Calu3 (cell line): ENCODE data around the gene EMSY. TPM values are rescaled to one million over a fixed set of nuclear protein-coding genes. Genes with fewer than 3 reads are reported as not detected.
A peak's percentile ranks its signal among the peaks of the same experiment; 100 is the strongest.

Source experiments
- BruUV-seq: library from RNA; stranded (reverse); fragments of 400-500 nt; replicated peaks from 2 replicates; lab custom pipeline; 2021; lab: Mats Ljungman, UMichigan
- CTCF ChIA-PET: fragments of 300-600 bp; sonication (Branson Sonifier 250); formaldehyde crosslinking; loops from one replicate; lab custom pipeline; 2022; ENCODE audit warnings: antibody characterized with exemption; lab: Charles Lee
- DNase-seq: peaks from one replicate; pipeline ENCODE4 v3.0.0; 2022
- H3K27ac Mint-ChIP-seq: one replicate; pipeline ENCODE4 v1.8.0; 2022; ENCODE audit warnings: mixed read lengths; ENCODE audit not compliant: unreplicated experiment
- H3K27me3 Mint-ChIP-seq: one replicate; pipeline ENCODE4 v1.8.0; 2022; ENCODE audit warnings: mixed read lengths; ENCODE audit not compliant: unreplicated experiment
- H3K36me3 Mint-ChIP-seq: one replicate; pipeline ENCODE4 v1.8.0; 2022; ENCODE audit warnings: mild to moderate bottlenecking, moderate library complexity, mixed read lengths; ENCODE audit not compliant: insufficient read depth, unreplicated experiment
- H3K4me1 Mint-ChIP-seq: one replicate; pipeline ENCODE4 v1.8.0; 2022; ENCODE audit warnings: mild to moderate bottlenecking, low read depth, mixed read lengths; ENCODE audit not compliant: unreplicated experiment
- H3K4me3 Mint-ChIP-seq: one replicate; pipeline ENCODE4 v1.8.0; 2022; ENCODE audit warnings: mild to moderate bottlenecking, low read depth, moderate library complexity, mixed read lengths; ENCODE audit not compliant: unreplicated experiment
- H3K9me3 Mint-ChIP-seq: one replicate; pipeline ENCODE4 v1.8.0; 2022; ENCODE audit warnings: low read depth, mixed read lengths; ENCODE audit not compliant: unreplicated experiment
- intact Hi-C: fragments of 100-400 bp; cut with micrococcal nuclease; formaldehyde crosslinking; loops from one replicate; pipeline ENCODE4 v1.10.0; 2022; ENCODE audit not compliant: unreplicated experiment
- total RNA-seq: library from RNA; stranded (reverse); gene quantifications from 2 replicates; pipeline ENCODE4 v1.2.3, GENCODE V29; 2022
- TF ChIP-seq, protein P1 (sequence below): fragments of 200-600 bp; IDR thresholded peaks from one replicate; pipeline ENCODE4 v1.8.0; 2022; ENCODE audit warnings: antibody characterized with exemption; ENCODE audit not compliant: unreplicated experiment

Gene EMSY
- total RNA-seq, 1 experiment from 2014 or later = 30.0 TPM

DNA sequence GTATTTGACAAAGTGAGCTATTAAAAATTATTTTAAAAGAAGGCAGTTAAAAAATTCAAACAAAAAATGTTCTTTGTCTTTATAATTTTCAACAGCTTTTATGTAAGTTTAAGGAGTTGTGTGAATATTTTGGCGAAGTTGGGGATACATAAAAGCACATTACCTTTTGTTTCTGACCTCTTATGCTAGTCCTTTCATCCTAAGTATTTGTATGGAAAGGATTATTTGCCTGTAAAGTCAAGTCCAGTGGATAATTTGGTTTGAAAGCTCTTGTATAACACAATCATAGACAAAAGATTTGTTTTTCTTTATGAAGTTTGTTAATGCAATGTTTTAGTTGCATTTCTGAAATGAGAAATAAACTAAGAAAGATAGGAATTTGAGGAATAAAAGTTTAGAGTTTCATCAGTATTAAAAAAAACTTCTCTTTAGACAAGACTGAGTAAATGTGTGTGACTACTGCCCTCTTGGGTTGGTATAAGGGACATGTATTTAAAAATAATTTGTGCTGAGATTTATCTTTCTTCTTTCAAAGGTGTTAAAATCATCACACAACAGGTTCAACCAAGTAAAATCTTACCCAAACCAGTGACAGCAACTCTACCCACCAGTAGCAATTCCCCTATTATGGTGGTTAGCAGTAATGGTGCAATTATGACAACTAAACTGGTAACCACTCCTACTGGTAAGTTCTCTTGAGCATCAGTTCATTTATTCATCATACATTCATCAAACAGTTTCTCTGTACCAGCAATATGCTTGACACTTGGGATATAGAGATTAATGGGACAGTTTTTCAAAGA lies 68.2 kb downstream of the EMSY start:
- no peak overlapping the region for H3K27ac Mint-ChIP-seq
- intact Hi-C loops = loop anchor here (10.0 kb wide), 1 partner anchor 308 kb away; the partner anchor contains the start of gene WNT11
- CTCF ChIA-PET = no interaction called here
- H3K36me3 Mint-ChIP-seq = no peaks in the 10 kb centered on the region
- H3K27me3 Mint-ChIP-seq = no peaks in the 10 kb centered on the region
- no peak overlapping the region for H3K4me3 Mint-ChIP-seq
- H3K4me1 Mint-ChIP-seq = no peaks in the 10 kb centered on the region
- DNase-seq = no peak
- no TSS peak for BruUV-seq
- TF ChIP-seq, protein P1, sequence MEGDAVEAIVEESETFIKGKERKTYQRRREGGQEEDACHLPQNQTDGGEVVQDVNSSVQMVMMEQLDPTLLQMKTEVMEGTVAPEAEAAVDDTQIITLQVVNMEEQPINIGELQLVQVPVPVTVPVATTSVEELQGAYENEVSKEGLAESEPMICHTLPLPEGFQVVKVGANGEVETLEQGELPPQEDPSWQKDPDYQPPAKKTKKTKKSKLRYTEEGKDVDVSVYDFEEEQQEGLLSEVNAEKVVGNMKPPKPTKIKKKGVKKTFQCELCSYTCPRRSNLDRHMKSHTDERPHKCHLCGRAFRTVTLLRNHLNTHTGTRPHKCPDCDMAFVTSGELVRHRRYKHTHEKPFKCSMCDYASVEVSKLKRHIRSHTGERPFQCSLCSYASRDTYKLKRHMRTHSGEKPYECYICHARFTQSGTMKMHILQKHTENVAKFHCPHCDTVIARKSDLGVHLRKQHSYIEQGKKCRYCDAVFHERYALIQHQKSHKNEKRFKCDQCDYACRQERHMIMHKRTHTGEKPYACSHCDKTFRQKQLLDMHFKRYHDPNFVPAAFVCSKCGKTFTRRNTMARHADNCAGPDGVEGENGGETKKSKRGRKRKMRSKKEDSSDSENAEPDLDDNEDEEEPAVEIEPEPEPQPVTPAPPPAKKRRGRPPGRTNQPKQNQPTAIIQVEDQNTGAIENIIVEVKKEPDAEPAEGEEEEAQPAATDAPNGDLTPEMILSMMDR = no peak
- no peaks in the 10 kb centered on the region for H3K9me3 Mint-ChIP-seq

DNA sequence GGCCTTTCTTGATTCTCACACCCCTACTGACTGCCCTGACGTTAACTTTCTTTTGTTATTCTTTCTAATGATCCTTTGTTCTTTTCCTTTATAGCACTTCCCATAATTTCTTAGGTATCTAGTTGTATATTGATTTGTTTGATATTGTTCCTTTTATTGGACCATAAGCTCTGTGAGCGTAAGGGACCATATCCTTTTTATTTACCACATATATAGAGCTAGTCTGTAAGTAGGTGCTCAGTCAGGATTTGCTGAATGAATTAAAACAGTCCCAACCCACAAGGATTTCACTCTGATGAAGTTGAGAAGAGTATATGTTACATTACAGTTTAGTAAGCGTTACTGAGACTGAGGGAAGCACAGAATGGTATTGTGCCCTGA lies 68.8 kb downstream of the EMSY start:
- intact Hi-C loops = loop anchor here (10.0 kb wide), 1 partner anchor 309 kb away; the partner anchor contains the start of gene WNT11
- DNase-seq = no peak
- Mint-ChIP-seq H3K36me3 (no peaks in the 10 kb centered on the region), H3K4me3 (no peak overlapping the region), H3K27ac (no peak overlapping the region), H3K9me3 (no peaks in the 10 kb centered on the region), H3K4me1 (no peaks in the 10 kb centered on the region), H3K27me3 (no peaks in the 10 kb centered on the region)
- CTCF ChIA-PET = no interaction called here
- BruUV-seq = no TSS peak
- TF ChIP-seq, protein P1 = peak; percentile 6

DNA sequence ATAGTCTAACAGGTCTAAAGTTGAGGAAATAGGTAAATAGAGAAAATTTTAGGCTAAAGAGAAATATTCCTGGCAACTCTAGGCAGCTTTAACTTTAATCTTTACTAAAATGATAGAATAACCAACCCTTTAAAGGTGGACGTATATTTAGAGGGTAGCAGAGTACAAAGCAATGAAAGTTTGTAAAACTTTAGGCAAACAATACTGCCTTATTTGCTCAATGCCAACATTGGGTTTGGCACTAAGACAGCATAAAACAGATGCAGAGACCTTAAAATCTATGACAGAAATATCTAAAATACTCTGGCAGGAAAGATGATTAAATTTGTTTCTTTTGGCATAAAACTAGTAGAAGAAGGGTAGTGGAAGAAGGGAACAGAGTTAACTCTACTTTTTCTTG lies 70.7 kb downstream of the EMSY start:
- intact Hi-C loops = loop anchor here (10.0 kb wide), 1 partner anchor 311 kb away; the partner anchor contains the start of gene WNT11
- no TSS peak for BruUV-seq
- Mint-ChIP-seq H3K4me3 (no peak overlapping the region), H3K4me1 (no peaks in the 10 kb centered on the region), H3K27ac (no peak overlapping the region), H3K27me3 (no peaks in the 10 kb centered on the region), H3K36me3 (no peaks in the 10 kb centered on the region), H3K9me3 (no peaks in the 10 kb centered on the region)
- TF ChIP-seq, protein P1 = no peak
- CTCF ChIA-PET = no interaction called here
- no peak for DNase-seq

DNA sequence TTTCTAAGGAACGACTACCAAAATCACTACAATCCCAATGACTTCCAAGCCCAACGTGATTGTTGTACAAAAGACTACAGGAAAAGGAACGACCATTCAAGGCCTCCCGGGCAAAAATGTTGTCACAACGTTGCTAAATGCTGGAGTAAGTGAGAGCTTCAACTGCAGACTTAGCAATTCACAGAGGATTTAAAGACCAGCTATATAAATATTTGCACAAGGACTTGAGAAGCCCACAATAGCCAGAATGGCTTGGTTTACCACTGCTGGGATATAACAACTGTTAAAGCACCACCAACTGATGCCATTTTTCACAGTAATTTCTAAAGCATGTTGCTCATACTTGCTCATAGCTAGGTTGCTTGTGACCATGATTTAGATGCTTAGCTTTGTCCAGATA lies 78.3 kb downstream of the EMSY start:
- TF ChIP-seq, protein P1 = no peak
- Mint-ChIP-seq H3K4me1 (peaks cover 10% of the 10 kb centered on the region), H3K27me3 (no peaks in the 10 kb centered on the region), H3K4me3 (no peak overlapping the region), H3K27ac (no peak overlapping the region), H3K36me3 (peaks cover 5% of the 10 kb centered on the region), H3K9me3 (no peaks in the 10 kb centered on the region)
- BruUV-seq = no TSS peak
- CTCF ChIA-PET = interaction anchor here (0.6 kb wide), 1 partner anchor 436 kb away, joined by 3 read pairs; no protein-coding TSS in a partner anchor
- DNase-seq = no peak
- intact Hi-C loops = no loop called here
